ENCODE results near the gene KIF5C.

The KIF5C gene

DNA sequence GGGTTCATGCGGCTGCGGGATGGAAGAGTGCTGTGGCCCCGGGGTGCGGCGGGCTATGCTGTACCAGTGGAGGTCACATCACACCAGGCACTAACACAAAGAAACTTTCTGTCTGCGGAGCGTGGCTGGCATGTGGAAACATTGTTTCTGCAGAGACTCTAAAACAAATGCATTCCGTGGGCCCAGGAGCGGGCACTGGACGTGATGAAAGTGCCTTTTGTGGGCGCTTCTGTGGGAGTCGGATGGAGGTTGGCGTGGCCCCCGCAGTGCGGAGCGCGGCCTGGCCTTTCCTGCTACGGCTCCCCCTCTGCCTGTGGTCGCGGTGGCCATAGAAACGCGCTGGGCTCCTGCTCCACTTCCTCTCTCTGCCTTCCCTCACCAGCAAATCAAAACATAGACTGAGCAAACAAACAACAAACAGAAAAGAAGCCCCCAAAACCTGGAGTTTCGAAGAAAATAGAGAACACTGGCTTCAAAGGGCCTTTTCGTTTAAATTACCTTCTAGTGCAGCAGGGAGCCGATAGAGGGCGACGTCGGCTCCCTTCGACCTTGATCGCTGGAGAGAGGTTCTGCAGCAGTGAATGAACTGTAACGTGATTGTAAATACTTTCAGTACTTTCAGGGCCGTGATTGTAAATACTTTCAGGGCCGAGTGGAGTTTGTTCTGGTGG, 51.4 kb downstream of the KIF5C start:
- DNase-seq: peak; percentile 59 to 78 (median 71)

DNA sequence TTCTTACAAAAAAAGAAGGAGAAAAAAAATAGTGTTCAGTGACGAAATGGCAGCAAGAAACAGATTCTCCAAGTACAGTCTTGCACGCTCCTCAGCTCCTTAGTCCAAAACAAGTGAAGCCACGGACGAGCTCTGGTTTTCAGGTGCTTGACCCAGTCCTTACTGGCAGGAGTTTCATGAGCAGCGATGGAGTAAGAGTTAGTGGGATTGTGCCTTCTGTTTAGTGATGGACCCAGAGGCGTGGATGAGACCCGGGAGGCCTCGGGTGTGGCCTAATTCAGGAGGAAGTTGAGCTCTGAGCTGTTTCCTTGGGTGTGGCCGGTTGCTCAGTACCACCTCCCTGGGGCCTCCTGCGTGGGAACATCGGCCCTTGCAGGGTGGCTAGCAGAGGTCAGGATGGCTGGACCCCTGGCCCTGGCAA, 52.0 kb downstream of the KIF5C start:
- DNase-seq: peak; percentile 46 to 70 (median 68)

DNA sequence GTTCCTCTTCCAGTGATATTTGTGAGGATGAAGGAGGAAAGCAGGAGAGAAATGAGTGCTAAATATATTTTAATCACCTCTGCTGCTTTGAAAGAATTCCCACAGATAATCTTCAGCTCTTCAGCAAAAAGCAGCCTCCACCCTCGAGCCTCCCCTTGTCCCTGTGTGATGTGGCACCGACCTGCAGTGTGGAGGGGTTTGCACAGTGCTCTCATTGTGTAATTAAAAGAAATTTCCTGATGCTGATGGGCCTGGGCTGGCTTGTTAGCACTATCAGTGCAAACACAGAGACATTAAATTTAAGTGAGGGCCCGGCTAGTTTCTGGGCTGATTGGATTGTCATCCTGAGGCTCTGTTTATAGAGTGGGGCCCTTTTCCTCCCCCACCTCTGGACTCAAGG, 53.4 kb downstream of the KIF5C start:
- no peak for DNase-seq

DNA sequence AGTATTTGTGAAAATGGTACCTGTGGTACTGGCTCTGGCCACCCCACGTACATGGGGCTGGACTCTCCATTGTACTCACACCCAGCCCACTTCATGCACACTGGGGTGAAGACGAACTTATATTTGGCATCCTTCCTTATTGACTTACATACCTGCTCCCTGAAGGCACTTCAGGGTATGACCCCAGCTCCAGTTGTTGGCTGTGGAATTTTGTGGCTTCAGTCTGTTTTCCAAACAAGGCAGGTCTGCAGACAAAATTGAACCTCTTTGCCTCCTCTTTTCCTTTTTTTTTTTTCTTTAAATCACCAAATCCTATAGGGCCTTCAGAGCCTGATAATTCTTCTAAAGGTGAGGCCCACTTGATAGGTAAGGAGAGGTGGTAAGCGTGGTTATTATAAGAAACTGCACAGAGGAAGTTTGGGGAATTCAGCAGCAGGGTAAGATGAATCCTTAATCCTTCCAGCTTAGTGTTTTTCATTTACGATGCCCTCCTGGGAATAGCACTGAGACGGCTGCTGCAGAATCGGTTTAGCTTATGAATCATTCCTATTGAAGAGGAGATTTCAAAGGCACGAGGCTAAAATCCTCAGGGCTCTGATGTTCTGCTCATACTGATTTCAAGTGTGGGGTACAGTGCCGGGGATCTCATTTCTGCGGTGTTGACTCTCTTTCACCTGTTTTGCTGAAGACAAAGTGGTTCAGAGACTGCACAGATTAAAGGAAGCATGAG, 55.2 kb downstream of the KIF5C start:
- DNase-seq: no peak

DNA sequence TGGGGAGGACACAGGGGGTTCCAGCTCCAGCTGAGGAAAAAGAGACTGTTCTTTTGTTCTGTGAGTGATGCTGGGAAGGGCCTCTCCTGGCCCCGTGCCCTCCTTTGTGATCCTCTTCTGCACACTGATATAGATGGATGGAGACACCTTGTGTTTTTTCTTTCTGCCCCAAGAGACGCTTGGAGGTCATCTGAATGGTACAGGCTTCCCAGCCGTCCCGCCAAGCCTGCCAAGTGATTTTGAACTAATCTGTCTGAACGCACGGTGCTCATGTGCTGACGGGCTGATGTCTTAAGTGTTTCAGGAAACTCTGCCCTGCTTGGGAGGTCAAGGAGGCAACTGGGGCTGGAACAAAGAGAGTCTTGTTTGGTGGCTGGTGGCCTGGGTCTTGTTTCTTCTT, 57.5 kb downstream of the KIF5C start:
- no peak for DNase-seq

DNA sequence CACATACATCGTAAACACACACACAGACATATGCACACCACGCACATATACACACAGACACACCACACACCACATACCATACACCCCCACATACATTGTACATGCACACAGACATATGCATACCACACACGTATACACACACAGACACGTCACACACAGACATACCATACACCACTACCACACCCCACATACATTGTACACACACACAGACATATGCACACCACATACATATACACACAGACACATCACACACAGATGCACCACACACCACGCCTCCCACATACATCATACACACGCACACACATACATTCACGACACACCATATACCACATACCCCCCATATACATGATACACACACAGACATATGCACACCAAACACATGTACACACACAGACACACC, 58.4 kb downstream of the KIF5C start:
- DNase-seq: no peak

DNA sequence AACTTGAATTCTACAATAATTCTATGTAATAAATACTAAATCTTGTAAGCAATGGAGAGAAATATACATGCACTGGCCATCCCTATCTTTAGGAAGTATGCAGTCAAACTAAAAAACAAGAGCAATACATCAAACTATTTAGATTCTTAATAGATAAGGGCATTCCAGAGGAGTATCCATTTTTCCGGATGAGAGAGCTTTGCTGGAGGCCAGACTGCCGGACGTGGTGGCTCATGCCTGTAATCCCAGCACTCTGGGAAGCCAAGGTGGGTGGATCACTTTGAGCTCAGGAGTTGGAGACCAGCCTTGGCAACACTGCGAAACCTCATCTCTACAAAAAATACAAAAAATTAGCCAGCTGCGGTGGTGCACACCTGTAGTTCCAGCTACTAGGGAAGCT, 60.8 kb downstream of the KIF5C start:
- DNase-seq: no peak

DNA sequence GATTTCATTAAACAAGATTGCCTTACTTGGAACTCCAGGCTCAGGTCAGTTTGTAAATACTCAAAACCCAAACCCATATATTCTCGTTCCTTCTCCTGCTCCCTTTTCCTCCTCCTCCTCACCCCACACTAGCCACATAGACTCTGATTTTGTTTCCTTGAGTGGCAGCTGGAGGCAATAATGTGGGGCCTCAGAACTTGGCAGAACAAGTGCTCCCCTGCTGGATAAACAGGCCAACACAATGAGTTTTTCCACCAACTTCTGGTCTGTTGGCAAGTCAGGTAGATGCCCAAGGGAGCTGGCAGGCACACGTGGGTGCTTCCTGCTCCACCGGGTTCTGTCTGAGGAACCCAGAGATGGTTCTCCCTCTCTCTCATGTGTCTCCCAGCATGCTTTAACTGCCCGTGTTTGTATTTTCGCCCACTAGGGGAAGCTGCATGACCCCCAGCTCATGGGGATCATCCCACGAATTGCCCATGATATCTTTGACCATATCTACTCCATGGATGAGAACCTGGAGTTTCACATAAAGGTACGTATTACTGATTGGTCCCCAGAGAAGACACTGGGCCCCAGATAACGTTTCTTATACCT, 61.9 kb downstream of the KIF5C start:
- no peak for DNase-seq

DNA sequence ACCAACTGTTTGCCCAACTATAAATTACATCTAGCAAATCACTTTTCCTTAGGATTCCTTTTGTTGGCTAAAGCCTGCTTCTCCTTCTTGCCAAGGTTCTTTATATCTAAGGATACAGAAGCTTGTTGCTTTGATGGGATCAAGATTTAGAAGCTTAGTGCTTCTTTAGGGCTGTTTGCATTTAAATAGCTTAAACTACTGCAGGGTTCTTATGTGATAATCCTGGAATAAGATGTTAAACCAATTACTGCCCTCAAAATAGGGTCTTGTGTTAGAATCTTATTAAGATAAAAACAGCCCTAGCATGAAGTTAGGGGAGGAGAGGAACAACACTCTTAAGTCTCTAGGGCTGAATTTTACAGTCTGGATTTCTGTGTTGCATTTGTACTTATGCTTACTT, 64.2 kb downstream of the KIF5C start:
- DNase-seq: no peak

DNA sequence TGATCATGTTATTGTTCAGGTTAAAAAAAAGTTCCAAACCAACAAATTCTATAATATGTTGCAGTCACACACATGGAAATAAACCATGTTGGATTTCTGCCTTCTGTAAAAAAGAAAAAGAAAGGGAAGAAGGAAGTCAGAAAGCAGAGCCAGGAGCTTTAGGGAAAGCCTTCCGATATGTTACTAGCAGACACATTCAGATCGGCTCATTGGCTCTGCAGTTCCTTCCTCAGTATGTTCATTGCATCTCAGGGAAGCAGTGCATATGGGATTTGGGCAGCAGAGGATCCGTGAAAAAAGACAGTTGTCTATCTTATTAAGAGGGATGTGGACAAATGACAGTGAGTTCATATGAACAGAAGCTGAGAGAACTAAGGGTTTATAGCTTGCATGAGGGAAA, 68.1 kb downstream of the KIF5C start:
- DNase-seq: no peak

DNA sequence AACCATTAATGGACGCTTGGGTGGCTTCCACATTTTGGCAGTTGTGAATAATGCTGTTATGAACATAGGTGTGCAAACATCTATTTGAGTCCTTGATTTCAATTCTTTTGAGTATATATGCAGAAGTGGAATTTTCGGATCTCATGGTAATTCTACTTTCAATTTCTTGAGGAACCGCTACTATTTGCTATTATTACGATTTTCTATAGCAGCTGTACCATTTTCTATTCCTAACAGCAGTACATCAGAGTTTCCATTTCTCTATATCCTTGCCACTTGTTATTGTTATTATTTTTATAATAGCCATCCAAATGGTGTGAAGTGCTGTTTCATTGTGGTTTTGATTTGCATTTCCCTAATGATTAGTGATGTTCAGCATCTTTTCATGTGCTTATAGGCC, 69.5 kb downstream of the KIF5C start:
- DNase-seq: no peak

DNA sequence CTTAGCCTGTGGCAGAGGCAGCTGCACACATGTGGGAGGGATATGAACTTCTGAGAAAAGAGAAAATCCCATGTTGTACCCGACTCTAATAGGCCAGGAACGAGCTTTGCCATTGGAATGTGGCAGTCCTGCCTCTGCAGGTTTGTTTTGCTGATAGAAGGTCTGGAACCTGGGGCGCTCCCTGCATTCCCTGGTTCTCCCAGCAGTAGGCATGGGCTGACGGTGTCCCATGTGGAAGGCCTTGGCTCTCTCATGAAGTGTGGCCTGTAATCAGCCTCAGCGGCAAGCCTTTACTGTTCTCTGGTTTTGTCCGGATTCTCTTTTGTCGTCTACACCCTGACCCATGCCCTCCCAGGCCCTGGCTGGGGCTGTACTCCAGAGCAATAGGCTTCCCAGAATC, 72.3 kb downstream of the KIF5C start:
- DNase-seq: no peak

DNA sequence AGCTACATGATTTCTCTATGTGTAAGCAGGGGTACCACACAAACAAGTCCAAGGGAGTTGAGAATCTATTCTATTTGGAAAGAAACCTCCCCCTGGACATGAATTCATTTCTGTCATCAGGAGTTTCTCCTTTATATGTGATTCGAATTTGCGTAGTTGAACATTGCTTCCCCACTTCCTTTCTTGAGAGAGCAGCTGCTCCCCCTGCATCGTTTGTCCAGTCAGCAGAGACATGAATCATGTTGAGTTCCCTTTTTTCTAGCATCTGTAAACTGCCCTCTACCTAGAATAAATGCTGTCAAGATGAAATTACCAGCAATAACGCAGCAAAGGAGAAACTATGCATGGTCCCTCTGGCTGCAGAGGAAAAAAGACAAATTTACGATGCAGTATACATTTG, 73.8 kb downstream of the KIF5C start:
- DNase-seq: peak; percentile 79 to 93 (median 86)

DNA sequence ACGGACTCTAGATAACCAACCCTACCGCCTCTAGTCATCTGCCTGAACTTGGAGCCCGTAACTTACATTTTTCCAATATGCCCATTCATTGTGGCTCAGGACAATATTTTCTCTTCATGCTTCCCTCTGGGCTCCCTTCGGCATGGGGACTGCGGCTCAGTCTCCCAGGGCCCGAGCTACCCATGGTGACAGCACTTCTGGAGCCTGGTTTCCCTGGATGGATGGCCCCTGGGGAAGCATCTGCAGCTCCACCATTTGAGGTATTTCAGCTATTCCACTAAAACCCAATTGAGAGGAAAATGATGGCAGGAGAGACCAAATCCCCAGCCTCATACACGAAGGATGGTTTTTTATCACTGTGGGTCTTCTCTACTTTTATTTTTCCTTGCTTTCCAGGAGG, 74.3 kb downstream of the KIF5C start:
- no peak for DNase-seq

DNA sequence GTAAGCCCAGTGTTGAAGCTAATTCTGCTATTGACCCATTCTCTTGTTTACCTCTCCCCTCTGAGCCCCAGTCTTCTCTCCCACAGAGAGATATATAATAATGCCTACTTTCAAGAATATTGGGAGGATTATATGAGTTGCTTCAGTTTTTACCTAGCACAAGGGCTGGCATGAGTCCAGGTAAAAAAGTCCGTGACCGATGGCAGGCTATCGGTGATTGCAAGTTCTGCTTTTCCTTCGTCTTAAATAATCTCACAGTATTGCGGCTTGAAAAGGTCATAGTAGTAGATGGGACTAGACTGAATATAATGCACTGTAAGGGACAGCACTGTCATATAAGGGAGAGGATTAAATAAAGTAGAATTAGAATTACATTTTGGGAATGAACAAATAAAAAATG, 77.6 kb downstream of the KIF5C start:
- no peak for DNase-seq

DNA sequence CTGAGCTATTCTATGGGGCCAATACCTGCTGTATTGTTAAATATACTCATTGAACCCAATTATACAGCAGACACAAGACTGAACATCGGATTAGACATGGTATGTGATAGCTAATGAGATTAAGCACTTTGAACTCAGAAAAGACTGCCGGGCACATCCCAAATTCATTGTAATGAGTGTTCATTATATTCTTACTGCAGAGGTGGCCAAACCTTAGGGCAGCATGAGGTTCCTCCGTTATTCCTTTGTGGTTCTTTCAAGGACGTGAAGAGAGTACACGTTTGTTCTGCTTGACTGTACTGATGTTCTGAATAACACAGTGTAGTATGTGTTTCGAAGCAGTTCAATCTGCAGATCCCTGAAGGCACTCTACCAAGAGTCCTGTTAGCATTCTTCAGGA, 78.4 kb downstream of the KIF5C start:
- DNase-seq: no peak

DNA sequence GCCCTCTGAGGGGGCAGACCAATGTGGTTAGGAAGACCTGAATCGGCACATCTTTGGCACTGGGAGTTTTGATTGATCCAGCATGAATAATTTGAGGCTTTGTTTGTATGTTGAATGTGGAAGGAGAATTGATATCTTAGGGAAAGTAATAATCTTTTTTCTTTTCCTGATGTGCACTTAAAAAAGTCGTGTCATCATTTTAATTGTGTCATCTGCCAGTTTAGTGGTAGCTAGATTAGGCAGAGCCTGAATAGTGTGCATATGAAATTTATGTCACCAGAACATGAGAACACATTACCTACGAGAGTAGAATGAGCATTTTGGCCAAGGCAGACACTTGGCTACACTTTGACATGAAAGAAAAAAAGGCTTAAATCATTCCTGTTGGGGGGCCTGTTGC, 79.5 kb downstream of the KIF5C start:
- DNase-seq: no peak

DNA sequence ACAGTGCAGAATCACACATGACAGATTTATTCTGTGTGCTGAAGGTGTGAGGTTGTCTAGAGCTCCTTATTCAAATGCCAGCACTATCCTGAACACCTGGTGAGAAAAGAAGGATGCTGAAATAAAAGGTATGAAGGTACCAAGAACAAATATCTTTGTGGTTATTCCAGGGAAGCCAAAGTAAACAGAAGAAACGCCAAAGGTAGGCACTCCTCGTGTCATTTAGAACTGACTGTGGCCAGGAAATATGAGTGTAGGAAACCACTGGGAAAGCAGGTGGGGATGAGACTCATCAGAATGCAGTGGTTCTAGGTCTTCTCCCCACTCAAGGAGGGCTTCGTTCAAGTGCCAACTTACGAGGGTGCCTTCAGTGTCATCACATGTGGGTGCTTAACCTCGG, 80.8 kb downstream of the KIF5C start:
- DNase-seq: no peak

DNA sequence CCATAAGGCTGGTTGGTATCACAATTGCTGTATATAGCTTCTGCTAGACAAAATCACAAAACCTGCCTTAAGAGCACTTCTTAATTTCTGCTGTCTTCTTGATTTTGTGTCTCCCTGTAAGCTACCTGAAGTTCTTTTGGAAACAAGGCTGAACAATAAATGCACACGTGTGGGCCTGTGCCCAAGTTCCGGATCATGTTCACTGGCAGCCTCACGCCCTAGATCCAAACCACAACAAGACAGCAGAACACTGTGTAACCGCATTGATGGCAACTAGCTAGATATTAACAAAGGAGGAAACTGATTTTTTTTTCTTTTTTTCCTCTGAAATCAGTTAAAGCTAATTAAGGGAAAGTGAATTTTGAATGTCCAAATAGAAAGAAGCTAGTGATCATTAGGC, 82.0 kb downstream of the KIF5C start:
- DNase-seq: peak in 1 of 4 experiments; percentile 14

DNA sequence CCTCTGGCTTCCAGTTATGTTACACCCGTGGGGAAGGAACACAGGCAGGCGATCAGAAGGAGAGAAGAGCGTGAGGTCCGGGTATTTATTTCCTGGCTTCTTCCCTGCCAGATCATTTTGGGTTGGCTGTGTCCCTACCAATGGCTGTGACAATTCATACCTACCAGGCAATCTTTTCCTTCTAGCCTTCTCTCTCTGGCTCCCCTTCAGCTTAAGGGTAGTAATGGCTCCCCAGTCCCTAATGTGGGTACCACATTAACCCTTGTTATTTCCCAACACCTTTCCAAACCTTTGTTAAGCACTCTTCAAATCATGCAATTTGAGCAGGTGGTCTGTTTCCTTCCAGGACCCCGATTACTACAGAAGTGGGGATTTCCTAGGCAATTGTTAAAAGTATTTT, 84.7 kb downstream of the KIF5C start:
- no peak for DNase-seq

DNA sequence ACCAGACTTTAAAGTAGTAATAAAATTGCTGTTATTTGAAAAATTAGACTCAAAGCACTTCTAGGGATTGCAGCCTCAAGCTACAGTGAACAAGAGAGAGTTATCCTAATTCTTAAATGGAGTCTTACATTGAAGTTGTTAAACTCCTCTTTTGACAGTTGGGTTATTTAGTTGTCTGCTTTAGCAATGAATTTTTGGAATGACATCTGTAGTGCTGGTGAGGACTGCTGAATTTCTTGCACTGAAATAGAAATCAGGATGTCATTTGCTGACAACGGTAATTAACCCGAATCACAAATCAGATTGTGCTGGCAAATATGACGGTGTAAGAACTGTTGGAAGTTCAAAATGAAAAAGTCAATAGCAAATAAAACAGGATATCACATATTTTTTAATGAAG, 85.5 kb downstream of the KIF5C start:
- no peak for DNase-seq

DNA sequence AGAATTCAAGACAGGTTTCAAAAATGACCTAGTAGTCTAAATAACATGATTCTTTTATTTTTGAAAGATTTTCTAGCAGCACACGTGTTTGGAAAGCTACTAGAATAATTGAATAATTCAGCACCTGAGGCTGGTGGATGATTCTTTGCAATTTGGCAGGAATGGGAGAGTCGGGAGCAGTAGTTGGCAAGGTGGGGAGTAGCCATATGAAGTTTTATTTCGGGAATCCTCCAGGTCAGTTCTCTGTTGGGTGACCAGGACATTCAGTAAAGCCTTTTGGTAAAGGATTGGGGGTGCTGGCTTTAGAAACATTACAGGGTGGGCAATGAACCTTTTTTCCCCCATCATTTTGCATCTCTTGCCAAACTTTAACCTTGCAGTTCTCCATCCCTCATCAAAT, 88.4 kb downstream of the KIF5C start:
- DNase-seq: no peak

DNA sequence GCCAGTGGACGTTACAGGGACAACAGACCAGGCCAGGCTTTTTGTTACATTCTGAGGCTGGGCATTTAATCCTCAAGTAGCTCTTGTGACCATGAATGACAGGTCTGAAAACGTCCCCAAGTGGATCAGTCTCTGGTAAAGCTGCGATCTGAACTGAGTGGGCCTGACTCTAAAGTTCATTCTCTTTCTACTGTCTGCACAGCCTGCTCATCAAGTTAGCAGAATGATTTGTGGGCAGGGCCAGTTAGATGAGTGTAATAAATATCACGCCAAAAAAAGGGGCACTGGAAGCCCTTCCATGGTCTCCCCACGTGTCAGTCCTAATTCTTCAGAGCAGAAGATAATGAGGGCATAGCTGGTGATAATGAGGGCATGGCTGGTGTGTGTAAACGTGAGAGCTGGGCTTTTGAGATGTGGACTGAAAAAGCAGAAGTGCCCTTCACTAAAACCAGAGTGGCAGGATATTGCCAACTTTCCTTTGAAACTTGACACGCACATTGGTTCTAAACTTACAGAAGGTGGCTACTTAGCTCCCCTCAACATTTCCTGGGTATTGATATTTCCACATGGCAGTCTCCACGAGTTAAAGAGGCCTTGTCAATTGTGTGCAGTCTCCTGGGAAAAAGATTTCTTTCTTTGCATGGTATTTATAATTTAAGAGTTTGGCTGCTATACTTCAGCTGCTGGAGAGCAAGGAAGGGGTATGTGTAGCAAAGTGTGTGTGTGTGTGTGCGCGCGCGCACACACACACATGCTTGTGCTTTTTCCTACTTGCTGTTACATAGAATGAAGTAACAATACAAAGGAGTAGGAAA, 90.8 kb downstream of the KIF5C start:
- peak; percentile 64 to 84 (median 73) for DNase-seq

DNA sequence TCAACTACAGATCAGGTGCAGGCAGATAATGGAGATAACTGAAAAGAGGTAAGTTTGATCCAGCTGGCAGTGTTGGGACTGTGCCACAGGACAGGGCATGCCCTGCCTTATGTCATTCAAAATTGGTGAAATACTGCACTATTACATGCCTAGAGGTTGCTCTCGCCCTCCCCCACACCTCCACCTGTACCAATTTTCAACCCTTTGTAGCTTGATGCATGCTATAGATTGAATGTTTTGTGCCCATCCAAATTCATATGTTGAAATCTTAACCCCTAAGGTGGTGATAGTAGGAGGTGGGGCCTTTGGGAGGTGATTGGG, 91.4 kb downstream of the KIF5C start:
- no peak for DNase-seq
